Measurements from ENCODE around the gene SIGLEC14.

DNA sequence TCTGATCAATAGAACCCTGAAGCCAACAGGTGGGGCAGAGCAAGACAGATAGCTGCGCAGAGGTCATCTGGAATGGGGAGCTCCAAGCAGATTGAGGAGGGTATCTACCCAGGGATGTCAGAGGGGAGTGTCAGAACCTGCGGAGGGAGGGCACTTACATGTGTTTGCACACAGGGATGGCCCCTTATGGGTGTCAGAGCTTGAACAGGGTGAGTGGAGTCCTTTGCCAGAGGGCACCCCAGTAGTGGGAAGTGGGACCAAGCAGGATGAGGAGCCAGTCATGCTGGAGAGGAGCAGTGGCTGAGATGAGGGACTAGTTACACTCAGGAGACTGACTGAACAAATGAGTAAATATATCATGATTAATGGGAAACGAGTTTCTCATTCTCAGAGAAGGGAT, 17.0 kb upstream of the SIGLEC14 start:
- TF ChIP-seq, protein P1, sequence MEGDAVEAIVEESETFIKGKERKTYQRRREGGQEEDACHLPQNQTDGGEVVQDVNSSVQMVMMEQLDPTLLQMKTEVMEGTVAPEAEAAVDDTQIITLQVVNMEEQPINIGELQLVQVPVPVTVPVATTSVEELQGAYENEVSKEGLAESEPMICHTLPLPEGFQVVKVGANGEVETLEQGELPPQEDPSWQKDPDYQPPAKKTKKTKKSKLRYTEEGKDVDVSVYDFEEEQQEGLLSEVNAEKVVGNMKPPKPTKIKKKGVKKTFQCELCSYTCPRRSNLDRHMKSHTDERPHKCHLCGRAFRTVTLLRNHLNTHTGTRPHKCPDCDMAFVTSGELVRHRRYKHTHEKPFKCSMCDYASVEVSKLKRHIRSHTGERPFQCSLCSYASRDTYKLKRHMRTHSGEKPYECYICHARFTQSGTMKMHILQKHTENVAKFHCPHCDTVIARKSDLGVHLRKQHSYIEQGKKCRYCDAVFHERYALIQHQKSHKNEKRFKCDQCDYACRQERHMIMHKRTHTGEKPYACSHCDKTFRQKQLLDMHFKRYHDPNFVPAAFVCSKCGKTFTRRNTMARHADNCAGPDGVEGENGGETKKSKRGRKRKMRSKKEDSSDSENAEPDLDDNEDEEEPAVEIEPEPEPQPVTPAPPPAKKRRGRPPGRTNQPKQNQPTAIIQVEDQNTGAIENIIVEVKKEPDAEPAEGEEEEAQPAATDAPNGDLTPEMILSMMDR (IDR thresholded peaks at IDR 0.05), result no peak
- TF ChIP-seq POLR2A (IDR thresholded peaks at IDR 0.05) (no peak), EP300 (IDR thresholded peaks at IDR 0.05) (no peak), POLR2AphosphoS5 (IDR thresholded peaks at IDR 0.05) (no peak)

Measured in upper lobe of left lung (tissue), 4 donors.